Measurements from ENCODE around the gene CACNB3. TPM values are rescaled to one million over a fixed set of nuclear protein-coding genes. Genes with fewer than 3 reads are reported as not detected.

Gene CACNB3
- total and polyA plus RNA-seq, 2 of the 13 experiments (the other 11 are each of a cell fraction or from before 2014, with no cell fraction given): 0.29 to 0.54 TPM

DNA sequence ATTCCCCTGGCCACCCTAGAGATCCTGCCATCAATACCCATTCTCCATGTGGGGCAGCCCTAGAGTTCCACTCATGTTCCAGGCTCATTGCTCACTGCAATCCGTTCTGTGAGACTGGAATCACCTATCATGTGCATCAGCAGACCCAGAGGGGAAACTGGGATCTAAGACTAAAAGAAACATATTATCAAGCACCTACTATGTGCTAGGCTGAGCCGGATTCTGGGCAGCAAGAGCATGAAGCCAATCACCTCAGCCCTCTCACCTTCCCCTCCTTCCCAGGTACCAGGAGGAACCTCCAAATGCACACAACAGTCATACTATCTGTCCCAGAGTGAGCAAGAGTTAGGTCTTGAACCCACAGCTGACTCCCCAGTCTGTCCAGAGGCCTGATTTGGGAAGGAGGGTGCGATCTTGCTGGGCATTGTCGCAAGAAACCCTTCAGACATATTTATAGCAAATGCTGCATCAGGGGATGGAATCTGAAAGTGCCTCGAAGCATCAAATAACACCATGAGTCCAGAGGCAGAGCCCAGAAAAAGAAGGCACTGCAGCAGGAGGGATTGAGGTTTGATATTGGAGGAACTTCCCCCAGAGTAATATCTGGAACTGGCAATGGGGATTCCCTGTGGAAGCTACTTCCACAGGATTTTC is 6.7 kb upstream of the CACNB3 start:
- no TSS peak for BruUV-seq (replicated peaks)
- H3K36me3 ChIP-seq (replicated peaks in 1 of 2; ENCODE audit: control insufficient read depth in 1 of 2, insufficient read depth in 2 of 2, low read length in 2 of 2): no peaks in the 10 kb centered on the region
- in situ Hi-C loops (cut with HindIII; ENCODE audit: extremely low pct_ligation_motif_present, low pct_unique_long_range_greater_than_20kb) (no loop called here), intact Hi-C loops (cut with micrococcal nuclease; ENCODE audit: unreplicated experiment) (no loop called here)
- no peak overlapping the region for H3K4me3 ChIP-seq (replicated peaks in 1 of 3; ENCODE audit: insufficient read depth in 1 of 3, low read depth in 2 of 3, low read length in 3 of 3)
- no peaks in the 10 kb centered on the region for H3K79me2 ChIP-seq (ENCODE audit: insufficient read depth, low read length)
- no peak for ATAC-seq
- no peak overlapping the region for H3K9ac ChIP-seq (ENCODE audit: insufficient read depth, low read depth, low read length)
- H4K20me1 ChIP-seq (ENCODE audit: insufficient read depth, low read length): no peaks in the 10 kb centered on the region
- H3K27me3 ChIP-seq (ENCODE audit: control insufficient read depth in 1 of 2, insufficient read depth in 2 of 2, low read length in 2 of 2): peaks cover 0 to 29% of the 10 kb centered on the region in 2 experiments; a peak in 3 of 5 replicates
- CTCF ChIA-PET (ENCODE audit: low intra/inter-chr PET ratio, low total read pairs): no interaction called here
- no peak for TF ChIP-seq CHD4 (IDR thresholded peaks at IDR 0.05; ENCODE audit: borderline replicate concordance, low read length)
- no peak for TF ChIP-seq SRSF9 (IDR thresholded peaks at IDR 0.05; ENCODE audit: borderline replicate concordance, insufficient read depth, low read depth, low read length, poor library complexity, severe bottlenecking)
- peak; percentile 57; the same call in 1 of the 2 replicates for TF ChIP-seq ZKSCAN1 (IDR thresholded peaks at IDR 0.05; ENCODE audit: low read length)
- FAIRE-seq: no peak
- DNase-seq (ENCODE audit: low spot score): no peak
- 50% methylated on average over 5 of the region's 5 CpGs for WGBS (ENCODE audit: low lambda C conversion rate)
- H3K9me3 ChIP-seq (ENCODE audit: low read length): no peaks in the 10 kb centered on the region
- no peak overlapping the region for H2AFZ ChIP-seq (ENCODE audit: low read length)
- POLR2A ChIA-PET: interaction anchor here (1.0 to 2.5 kb wide), 2 partner anchors 22 to 54 kb away, joined by 5 to 11 read pairs; partner anchors contain the start of genes ADCY6 and RND1
- H3K4me2 ChIP-seq (ENCODE audit: low read depth, low read length): peak overlapping the region; percentile 63
- H3K4me1 ChIP-seq (ENCODE audit: insufficient read depth, low read length): peaks cover 59% of the 10 kb centered on the region
- H3K27ac ChIP-seq (ENCODE audit: extremely low read length, insufficient read depth, low read length): no peak overlapping the region

DNA sequence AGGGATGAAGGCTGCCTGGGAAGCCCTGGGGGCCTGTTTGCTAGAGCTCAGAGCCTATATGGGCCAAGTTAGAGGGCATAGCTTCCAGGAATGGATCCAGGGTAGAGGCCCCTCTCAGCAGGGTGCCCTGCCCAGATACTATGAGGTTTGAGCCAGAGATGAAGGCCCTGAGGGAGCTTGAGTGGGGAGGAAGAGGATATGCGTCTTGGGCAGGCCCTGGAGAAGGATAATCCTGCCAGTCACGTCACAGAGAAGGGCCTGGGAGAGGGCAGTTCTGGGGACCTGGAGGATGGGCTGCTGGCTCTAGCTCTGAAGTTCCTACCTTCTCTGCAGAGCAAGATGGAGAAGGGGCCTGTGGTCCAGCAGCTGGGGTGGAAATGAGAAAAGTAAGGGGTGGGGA is 5.9 kb upstream of the CACNB3 start:
- 0 out of 2 replicates have a peak, but pooled peaks cover 3% of the 10 kb centered on the region for H4K20me1 ChIP-seq (ENCODE audit: insufficient read depth, low read length)
- intact Hi-C loops (cut with micrococcal nuclease; ENCODE audit: unreplicated experiment): no loop called here
- H3K9ac ChIP-seq (ENCODE audit: insufficient read depth, low read depth, low read length): no peak overlapping the region
- H3K27ac ChIP-seq (ENCODE audit: extremely low read length, insufficient read depth, low read length): no peak overlapping the region
- no peak for ATAC-seq
- BruUV-seq (replicated peaks): no TSS peak
- CTCF ChIA-PET (ENCODE audit: low intra/inter-chr PET ratio, low total read pairs): no interaction called here
- FAIRE-seq: no peak
- DNase-seq (ENCODE audit: low spot score): no peak
- no peaks in the 10 kb centered on the region for H3K9me3 ChIP-seq (ENCODE audit: low read length)
- peaks cover 51% of the 10 kb centered on the region for H3K4me1 ChIP-seq (ENCODE audit: insufficient read depth, low read length)
- in situ Hi-C loops (cut with HindIII; ENCODE audit: extremely low pct_ligation_motif_present, low pct_unique_long_range_greater_than_20kb): no loop called here
- no peak overlapping the region for H3K4me2 ChIP-seq (ENCODE audit: low read depth, low read length)
- no peaks in the 10 kb centered on the region for H3K79me2 ChIP-seq (ENCODE audit: insufficient read depth, low read length)
- whole genome bisulfite sequencing (ENCODE audit: low lambda C conversion rate): 19% methylated on average over 2 of the region's 2 CpGs
- no peak overlapping the region for H3K4me3 ChIP-seq (replicated peaks in 1 of 3; ENCODE audit: insufficient read depth in 1 of 3, low read depth in 2 of 3, low read length in 3 of 3)
- POLR2A ChIA-PET: interaction anchor here (2.5 kb wide), 1 partner anchor 23 kb away, joined by 11 read pairs; the partner anchor contains the start of gene ADCY6
- H3K27me3 ChIP-seq (ENCODE audit: control insufficient read depth in 1 of 2, insufficient read depth in 2 of 2, low read length in 2 of 2): peaks cover 5 to 37% of the 10 kb centered on the region in 2 experiments
- H2AFZ ChIP-seq (ENCODE audit: low read length): peak overlapping the region; percentile 25
- H3K36me3 ChIP-seq (replicated peaks in 1 of 2; ENCODE audit: control insufficient read depth in 1 of 2, insufficient read depth in 2 of 2, low read length in 2 of 2): no peaks in the 10 kb centered on the region
- TF ChIP-seq IRX3 (CRISPR knock-in tag; IDR thresholded peaks at IDR 0.05; ENCODE audit: borderline replicate concordance, low read depth) (no peak), ZNF180 (CRISPR knock-in tag; IDR thresholded peaks at IDR 0.05; ENCODE audit: borderline replicate concordance, low read depth) (no peak), ZZZ3 (CRISPR knock-in tag; IDR thresholded peaks at IDR 0.05; ENCODE audit: borderline replicate concordance) (no peak), HOXA9 (CRISPR knock-in tag; IDR thresholded peaks at IDR 0.05; ENCODE audit: borderline replicate concordance) (no peak), ZNF382 (CRISPR knock-in tag; IDR thresholded peaks at IDR 0.05; ENCODE audit: borderline replicate concordance) (no peak), ZNF572 (CRISPR knock-in tag; IDR thresholded peaks at IDR 0.05) (no peak), SNAI1 (CRISPR knock-in tag; IDR thresholded peaks at IDR 0.05; ENCODE audit: borderline replicate concordance) (no peak), IKZF1 (IDR thresholded peaks at IDR 0.05) (no peak), MTF2 (CRISPR knock-in tag; IDR thresholded peaks at IDR 0.05; ENCODE audit: borderline replicate concordance) (no peak), NCOA1 (CRISPR knock-in tag; IDR thresholded peaks at IDR 0.05) (no peak)
- TF ChIP-seq, protein P1, sequence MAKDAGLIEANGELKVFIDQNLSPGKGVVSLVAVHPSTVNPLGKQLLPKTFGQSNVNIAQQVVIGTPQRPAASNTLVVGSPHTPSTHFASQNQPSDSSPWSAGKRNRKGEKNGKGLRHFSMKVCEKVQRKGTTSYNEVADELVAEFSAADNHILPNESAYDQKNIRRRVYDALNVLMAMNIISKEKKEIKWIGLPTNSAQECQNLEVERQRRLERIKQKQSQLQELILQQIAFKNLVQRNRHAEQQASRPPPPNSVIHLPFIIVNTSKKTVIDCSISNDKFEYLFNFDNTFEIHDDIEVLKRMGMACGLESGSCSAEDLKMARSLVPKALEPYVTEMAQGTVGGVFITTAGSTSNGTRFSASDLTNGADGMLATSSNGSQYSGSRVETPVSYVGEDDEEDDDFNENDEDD (CRISPR knock-in tag; IDR thresholded peaks at IDR 0.05; ENCODE audit: borderline replicate concordance): no peak
- TF ChIP-seq, protein P2, sequence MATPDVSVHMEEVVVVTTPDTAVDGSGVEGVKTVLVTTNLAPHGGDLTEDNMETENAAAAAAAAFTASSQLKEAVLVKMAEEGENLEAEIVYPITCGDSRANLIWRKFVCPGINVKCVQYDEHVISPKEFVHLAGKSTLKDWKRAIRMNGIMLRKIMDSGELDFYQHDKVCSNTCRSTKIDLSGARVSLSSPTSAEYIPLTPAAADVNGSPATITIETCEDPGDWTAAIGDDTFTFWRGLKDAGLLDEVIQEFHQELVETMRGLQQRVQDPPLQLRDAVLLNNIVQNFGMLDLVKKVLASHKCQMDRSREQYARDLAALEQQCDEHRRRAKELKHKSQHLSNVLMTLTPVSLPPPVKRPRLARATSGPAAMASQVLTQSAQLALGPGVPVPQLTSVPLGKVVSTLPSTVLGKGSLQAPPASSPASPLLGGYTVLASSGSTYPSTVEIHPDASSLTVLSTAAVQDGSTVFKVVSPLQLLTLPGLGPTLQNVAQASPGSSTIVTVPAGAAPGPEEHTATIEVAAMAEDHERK (CRISPR knock-in tag; IDR thresholded peaks at IDR 0.05; ENCODE audit: low read depth): no peak
